ENCODE measurements around the gene JUNB.

Gene JUNB

GRCh38 chr19:12842511-12842910 lies 51.2 kb downstream of the JUNB start:
- no peaks in the 10 kb centered on the region for H3K9me3 ChIP-seq (ENCODE audit: severe bottlenecking)
- no peaks in the 10 kb centered on the region for H3K36me3 ChIP-seq (ENCODE audit: low read depth)
- H3K27me3 ChIP-seq (ENCODE audit: insufficient read depth, poor library complexity, severe bottlenecking), result peaks cover 27% of the 10 kb centered on the region
- no peaks in the 10 kb centered on the region for H3K4me1 ChIP-seq (ENCODE audit: insufficient read depth, poor library complexity, severe bottlenecking)
- no peak overlapping the region for H3K27ac ChIP-seq (ENCODE audit: poor library complexity, severe bottlenecking)
- no peak for DNase-seq (ENCODE audit: low spot score)
- no peak for ATAC-seq (ENCODE audit: low read depth)
- no peak for TF ChIP-seq CTCF (IDR thresholded peaks at IDR 0.05; ENCODE audit: poor library complexity, severe bottlenecking)
- H3K4me3 ChIP-seq (ENCODE audit: severe bottlenecking), result no peak overlapping the region
